Liver (tissue), 9 donors: ENCODE results near the gene ZC3H13. TPM values are rescaled to one million over a fixed set of nuclear protein-coding genes. Genes with fewer than 3 reads are reported as not detected.

ENCODE experiments used
- DNase-seq: peaks from one replicate; pipeline ENCODE4 v3.0.0-alpha.2; 2017; ENCODE audit warnings: low spot score
- H3K27ac ChIP-seq, 2 donors: one replicate each; pipeline ENCODE4 v1.7.0; 2013; ENCODE audit warnings: inconsistent platforms in 2 of 2, low read length in 2 of 2, control low read depth in 1 of 2, low read depth in 1 of 2, mild to moderate bottlenecking in 1 of 2
- H3K27me3 ChIP-seq, 4 donors: one replicate each; pipeline versions ENCODE4 v1.6.1 to v1.7.0; 2013; ENCODE audit warnings: low read length in 3 of 4, inconsistent platforms in 1 of 4, mild to moderate bottlenecking in 1 of 4, moderate library complexity in 1 of 4; ENCODE audit not compliant: control insufficient read depth in 4 of 4, insufficient read depth in 4 of 4
- H3K36me3 ChIP-seq, 4 donors: one replicate each; pipeline versions ENCODE4 v1.6.1 to v1.7.0; 2013; ENCODE audit warnings: low read length in 3 of 4, mild to moderate bottlenecking in 3 of 4, low read depth in 1 of 4, moderate library complexity in 1 of 4; ENCODE audit not compliant: control insufficient read depth in 4 of 4, insufficient read depth in 3 of 4
- H3K4me1 ChIP-seq, 4 donors: one replicate each; pipeline versions ENCODE4 v1.6.1 to v1.7.0; 2013; ENCODE audit warnings: low read length in 3 of 4, mild to moderate bottlenecking in 3 of 4, moderate library complexity in 1 of 4; ENCODE audit not compliant: control insufficient read depth in 4 of 4, insufficient read depth in 4 of 4
- H3K4me3 ChIP-seq, 3 donors: one replicate each; pipeline versions ENCODE4 v1.6.1 to v1.7.0; 2013; ENCODE audit warnings: low read length in 3 of 3, control low read depth in 1 of 3, low read depth in 1 of 3, mild to moderate bottlenecking in 1 of 3
- H3K9ac ChIP-seq, 2 donors: one replicate each; pipeline ENCODE4 v1.7.0; 2013; ENCODE audit warnings: low read length in 2 of 2, mild to moderate bottlenecking in 2 of 2, moderate library complexity in 2 of 2, control low read depth in 1 of 2, low read depth in 1 of 2
- H3K9me3 ChIP-seq, 4 donors: one replicate each; pipeline versions ENCODE4 v1.6.1 to v1.7.0; 2013; ENCODE audit warnings: low read length in 3 of 4; ENCODE audit not compliant: control insufficient read depth in 4 of 4
- ATF3 ChIP-seq: IDR thresholded peaks from 2 replicates; pipeline ENCODE4 v1.6.1; 2016; ENCODE audit warnings: antibody characterized with exemption
- CTCF ChIP-seq: fragments of 150-350 bp; IDR thresholded peaks from 2 replicates; pipeline ENCODE4 v1.5.1; 2017; ENCODE audit warnings: improper control_type of control experiment, low read depth, low read length; ENCODE audit not compliant: missing input control
- EGR1 ChIP-seq, 2 donors: IDR thresholded peaks; 2 replicates each; pipeline ENCODE4 v1.6.1; 2016 to 2018; ENCODE audit warnings: antibody characterized with exemption in 2 of 2, low read depth in 2 of 2
- FOXA2 ChIP-seq: IDR thresholded peaks from 2 replicates; pipeline ENCODE4 v1.6.1; 2016; ENCODE audit warnings: antibody characterized with exemption
- GABPA ChIP-seq, 2 donors: IDR thresholded peaks in 1 of 2; conservative IDR thresholded peaks in 1 of 2; 2 replicates each; pipeline ENCODE4 v1.6.1; 2016; ENCODE audit warnings: antibody characterized with exemption in 2 of 2, mild to moderate bottlenecking in 1 of 2, moderate library complexity in 1 of 2
- HNF4A ChIP-seq, 2 donors: conservative IDR thresholded peaks; 2 replicates each; pipeline ENCODE4 v1.6.1; 2016; ENCODE audit warnings: antibody characterized with exemption in 2 of 2, mild to moderate bottlenecking in 2 of 2
- HNF4G ChIP-seq: IDR thresholded peaks from 2 replicates; pipeline ENCODE4 v1.6.1; 2016; ENCODE audit warnings: antibody characterized with exemption
- JUND ChIP-seq, 2 donors: IDR thresholded peaks; 2 replicates each; pipeline ENCODE4 v1.6.1; 2016; ENCODE audit warnings: antibody characterized with exemption in 2 of 2
- MAX ChIP-seq: IDR thresholded peaks from 2 replicates; pipeline ENCODE4 v1.6.1; 2016; ENCODE audit warnings: antibody characterized with exemption
- NR2F2 ChIP-seq: IDR thresholded peaks from 2 replicates; pipeline ENCODE4 v1.6.1; 2016; ENCODE audit warnings: antibody characterized with exemption
- RAD21 ChIP-seq, 2 donors: IDR thresholded peaks; 2 replicates each; pipeline ENCODE4 v1.6.1; 2016; ENCODE audit warnings: antibody characterized with exemption in 2 of 2, mild to moderate bottlenecking in 2 of 2
- REST ChIP-seq: IDR thresholded peaks from 2 replicates; pipeline ENCODE4 v1.6.1; 2016; ENCODE audit warnings: antibody characterized with exemption, mild to moderate bottlenecking
- RXRA ChIP-seq, 2 donors: IDR thresholded peaks; 2 replicates each; pipeline ENCODE4 v1.6.1; 2017 to 2018; ENCODE audit warnings: antibody characterized with exemption in 2 of 2, mild to moderate bottlenecking in 1 of 2
- SP1 ChIP-seq: IDR thresholded peaks from 2 replicates; pipeline ENCODE4 v1.6.1; 2018; ENCODE audit warnings: antibody characterized with exemption, mild to moderate bottlenecking
- TAF1 ChIP-seq: conservative IDR thresholded peaks from 2 replicates; pipeline ENCODE4 v1.6.1; 2016; ENCODE audit warnings: antibody characterized with exemption, mild to moderate bottlenecking
- YY1 ChIP-seq: IDR thresholded peaks from 2 replicates; pipeline ENCODE4 v1.6.1; 2016; ENCODE audit warnings: antibody characterized with exemption, mild to moderate bottlenecking
- ZBTB33 ChIP-seq: IDR thresholded peaks from 2 replicates; pipeline ENCODE4 v1.6.1; 2016; ENCODE audit warnings: antibody characterized with exemption
- WGBS: extraction: QIAGEN DNeasy Blood & Tissue Kit; methylation state at CpG from one replicate; pipeline ENCODE4 v1.1.7; 2013; 5-methylcytosine and 5-hydroxymethylcytosine counted together
- polyA plus RNA-seq, 2 donors: library from polyadenylated mRNA; stranded (reverse) in 1 of 2; unstranded in 1 of 2; fragments of 200-250 nt in 1 of 2; fragments of >200 nt in 1 of 2; fragmentation: Nextera tagmentation in 1 of 2; extraction: Ambion mirVana in 1 of 2; gene quantifications; one replicate each; pipeline versions ENCODE4 v1.2.1 to v1.2.3, GENCODE V29; 2013 to 2015
- total RNA-seq, 2 donors: library from RNA; depleted of rRNA; stranded (reverse); fragments of >200 nt; gene quantifications; one replicate each; pipeline ENCODE4 v1.2.3, GENCODE V29; 2014
- donor health status: healthy.
- donor health status: healthy.
- donor health status: healthy.
- donor health status: healthy.
- donor health status: healthy.

Gene ZC3H13
- total and polyA plus RNA-seq, 4 donors = 10.0 to 62.1 (median 28.9) TPM

GRCh38 chr13:46016216-46016615, 36.3 kb downstream of the ZC3H13 start:
- Histone ChIP-seq H3K4me3 (no peak overlapping the region), H3K27me3 (no peaks in the 10 kb centered on the region), H3K36me3 (peaks cover 6 to 68% (median 41%) of the 10 kb centered on the region in 4 donors), H3K27ac (no peak overlapping the region), H3K4me1 (no peaks in the 10 kb centered on the region), H3K9me3 (no peaks in the 10 kb centered on the region), H3K9ac (no peak overlapping the region)
- no peak for DNase-seq
- TF ChIP-seq NR2F2 = no peak
- no peak for TF ChIP-seq MAX
- no peak for TF ChIP-seq SP1
- TF ChIP-seq HNF4A (conservative IDR thresholded peaks at IDR 0.05) = no peak
- no peak for TF ChIP-seq CTCF
- no peak for TF ChIP-seq JUND (IDR thresholded peaks at IDR 0.05)
- TF ChIP-seq ZBTB33 = no peak

- TF ChIP-seq HNF4G (no peak), HNF4A (conservative IDR thresholded peaks at IDR 0.05) (no peak), EGR1 (IDR thresholded peaks at IDR 0.05; ENCODE audit: low read depth in 2 of 2) (no peak), REST (no peak), ATF3 (no peak), RXRA (IDR thresholded peaks at IDR 0.05) (no peak), YY1 (no peak), ZBTB33 (no peak), FOXA2 (no peak), CTCF (no peak), RAD21 (IDR thresholded peaks at IDR 0.05) (no peak), MAX (no peak), TAF1 (no peak), GABPA (IDR thresholded peaks at IDR 0.05 in 1 of 2, conservative IDR thresholded peaks at IDR 0.05 in 1 of 2) (no peak), NR2F2 (no peak), SP1 (no peak)
- Histone ChIP-seq H3K4me3 (no peak overlapping the region), H3K4me1 (no peaks in the 10 kb centered on the region), H3K27me3 (no peaks in the 10 kb centered on the region), H3K9me3 (no peaks in the 10 kb centered on the region), H3K27ac (no peak overlapping the region), H3K9ac (no peak overlapping the region), H3K36me3 (peaks cover 6 to 75% (median 47%) of the 10 kb centered on the region in 4 donors)
- WGBS = 90% methylated on average over 3 of the region's 3 CpGs
- no peak for DNase-seq
These were observed 37.2 kb downstream of the ZC3H13 start for GRCh38 chr13:46015366-46015765.
